NCI-H2196 (cell line): ENCODE results near the gene BIRC3.
A peak's percentile ranks its signal among the peaks of the same experiment; 100 is the strongest.
"Not testable (repeated sequence)": the region's sequence is repeated elsewhere in the genome, so short reads cannot be mapped to it uniquely, and the experiment has no call there.

ENCODE experiments used
- DNase-seq: peaks from one replicate; lab custom pipeline; 2025; ENCODE audit not compliant: unreplicated experiment; lab: John Stamatoyannopoulos, UW

The BIRC3 gene

GRCh38 chr11:102367364-102367763 is 50.1 kb downstream of the BIRC3 start:
- DNase-seq: peak; percentile 18

GRCh38 chr11:102368472-102368871 is 51.2 kb downstream of the BIRC3 start:
- DNase-seq: no peak

- not testable (repeated sequence) for DNase-seq
These were observed 57.5 kb downstream of the BIRC3 start for GRCh38 chr11:102374633-102375424.

GRCh38 chr11:102375720-102376399 is 58.6 kb downstream of the BIRC3 start:
- DNase-seq: no peak

GRCh38 chr11:102377891-102378290 is 60.6 kb downstream of the BIRC3 start:
- DNase-seq: no peak

- no peak for DNase-seq
These were observed 61.5 kb downstream of the BIRC3 start for GRCh38 chr11:102378818-102379217.

- DNase-seq: no peak
These were observed 65.1 kb downstream of the BIRC3 start for GRCh38 chr11:102382384-102382783.

- no peak for DNase-seq
These were observed 66.6 kb downstream of the BIRC3 start for GRCh38 chr11:102383839-102384238.

GRCh38 chr11:102384419-102385079 is 67.3 kb downstream of the BIRC3 start:
- no peak for DNase-seq

- no peak for DNase-seq
These were observed 68.1 kb downstream of the BIRC3 start for GRCh38 chr11:102385085-102386007.

- no peak for DNase-seq
These were observed 69.0 kb downstream of the BIRC3 start for GRCh38 chr11:102386136-102386734.

GRCh38 chr11:102387043-102387781 is 69.9 kb downstream of the BIRC3 start:
- DNase-seq: no peak
